ENCODE data around the gene PLEKHG3.

DNA sequence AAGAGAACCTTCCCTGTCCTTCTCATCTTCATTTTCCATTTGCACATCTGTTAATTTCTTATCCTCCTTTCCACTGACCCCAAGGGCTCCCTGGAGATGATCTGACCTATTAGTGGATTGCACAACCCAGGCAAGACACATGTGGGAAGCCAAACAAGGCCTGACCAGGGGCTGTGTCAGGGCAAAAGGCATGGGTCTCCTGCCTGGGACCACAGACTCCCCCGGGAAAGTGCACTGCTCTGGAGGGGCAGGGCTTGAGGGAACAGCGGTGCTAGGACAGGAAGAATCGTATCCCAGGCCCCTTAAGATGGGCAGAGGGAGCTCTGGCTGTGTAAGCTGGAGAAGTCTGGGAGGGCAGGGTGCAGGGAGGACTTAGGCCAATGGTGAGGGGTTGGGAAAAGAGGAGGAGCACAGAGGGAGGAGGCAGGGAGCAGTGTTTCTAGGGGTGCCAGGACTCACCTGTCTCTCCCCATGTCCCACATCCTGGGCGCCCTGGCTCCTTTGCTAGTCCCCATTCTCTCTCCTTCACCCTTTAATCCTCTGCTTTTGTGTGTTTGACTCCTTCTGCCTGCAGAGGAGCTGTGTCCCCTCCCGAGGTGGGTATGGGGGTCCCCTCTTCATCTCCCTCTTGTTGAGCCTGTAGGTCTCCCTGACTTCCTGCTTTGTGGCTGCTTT, 25.3 kb downstream of the PLEKHG3 start:
- TF ChIP-seq, protein P1, sequence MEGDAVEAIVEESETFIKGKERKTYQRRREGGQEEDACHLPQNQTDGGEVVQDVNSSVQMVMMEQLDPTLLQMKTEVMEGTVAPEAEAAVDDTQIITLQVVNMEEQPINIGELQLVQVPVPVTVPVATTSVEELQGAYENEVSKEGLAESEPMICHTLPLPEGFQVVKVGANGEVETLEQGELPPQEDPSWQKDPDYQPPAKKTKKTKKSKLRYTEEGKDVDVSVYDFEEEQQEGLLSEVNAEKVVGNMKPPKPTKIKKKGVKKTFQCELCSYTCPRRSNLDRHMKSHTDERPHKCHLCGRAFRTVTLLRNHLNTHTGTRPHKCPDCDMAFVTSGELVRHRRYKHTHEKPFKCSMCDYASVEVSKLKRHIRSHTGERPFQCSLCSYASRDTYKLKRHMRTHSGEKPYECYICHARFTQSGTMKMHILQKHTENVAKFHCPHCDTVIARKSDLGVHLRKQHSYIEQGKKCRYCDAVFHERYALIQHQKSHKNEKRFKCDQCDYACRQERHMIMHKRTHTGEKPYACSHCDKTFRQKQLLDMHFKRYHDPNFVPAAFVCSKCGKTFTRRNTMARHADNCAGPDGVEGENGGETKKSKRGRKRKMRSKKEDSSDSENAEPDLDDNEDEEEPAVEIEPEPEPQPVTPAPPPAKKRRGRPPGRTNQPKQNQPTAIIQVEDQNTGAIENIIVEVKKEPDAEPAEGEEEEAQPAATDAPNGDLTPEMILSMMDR (IDR thresholded peaks at IDR 0.05), result no peak
- no peak for TF ChIP-seq ZFX (IDR thresholded peaks at IDR 0.05; ENCODE audit: borderline replicate concordance)

Data from 22Rv1 (cell line).